ENCODE measurements around the gene CCSAP. TPM values are rescaled to one million over a fixed set of nuclear protein-coding genes. Genes with fewer than 3 reads are reported as not detected.

Gene CCSAP
- total RNA-seq, 2 experiments from 2014 or later: 7.6 to 8.2 TPM

GRCh38 chr1:229275005-229275404 is 67.8 kb downstream of the CCSAP start:
- H3K36me3 Mint-ChIP-seq: peaks cover 10% of the 10 kb centered on the region
- H3K27me3 Mint-ChIP-seq: no peaks in the 10 kb centered on the region
- H3K4me3 Mint-ChIP-seq: no peak overlapping the region
- no peaks in the 10 kb centered on the region for H3K9me3 Mint-ChIP-seq
- no peak overlapping the region for H3K27ac Mint-ChIP-seq
- DNase-seq: no peak
- peaks cover 21% of the 10 kb centered on the region for H3K4me1 Mint-ChIP-seq

GRCh38 chr1:229273507-229274232 is 69.2 kb downstream of the CCSAP start:
- H3K9me3 Mint-ChIP-seq: no peaks in the 10 kb centered on the region
- peaks cover 20% of the 10 kb centered on the region for H3K4me1 Mint-ChIP-seq
- DNase-seq: no peak
- peaks cover 10% of the 10 kb centered on the region for H3K36me3 Mint-ChIP-seq
- H3K27ac Mint-ChIP-seq: no peak overlapping the region
- H3K27me3 Mint-ChIP-seq: no peaks in the 10 kb centered on the region
- H3K4me3 Mint-ChIP-seq: no peak overlapping the region

- peak overlapping the region; percentile 79 for H3K27ac Mint-ChIP-seq
- H3K27me3 Mint-ChIP-seq: no peaks in the 10 kb centered on the region
- peak overlapping the region; percentile 92 for H3K4me3 Mint-ChIP-seq
- DNase-seq: no peak
- peaks cover 10% of the 10 kb centered on the region for H3K36me3 Mint-ChIP-seq
- no peaks in the 10 kb centered on the region for H3K9me3 Mint-ChIP-seq
- peaks cover 20% of the 10 kb centered on the region for H3K4me1 Mint-ChIP-seq
These were observed 70.4 kb downstream of the CCSAP start for GRCh38 chr1:229272164-229273158.

GRCh38 chr1:229271448-229272159 is 71.2 kb downstream of the CCSAP start:
- peak overlapping the region; percentile 92 for H3K4me3 Mint-ChIP-seq
- peaks cover 23% of the 10 kb centered on the region for H3K4me1 Mint-ChIP-seq
- peak overlapping the region; percentile 79 for H3K27ac Mint-ChIP-seq
- peaks cover 3% of the 10 kb centered on the region for H3K9me3 Mint-ChIP-seq
- peak; percentile 55 for DNase-seq
- no peaks in the 10 kb centered on the region for H3K27me3 Mint-ChIP-seq
- H3K36me3 Mint-ChIP-seq: peaks cover 10% of the 10 kb centered on the region

Other genes starting within 250 kb of the CCSAP start
- 10 to 100 TPM; 36.0 to 36.9 TPM for gene RAB4A, start 71.9 kb downstream of the CCSAP start, total RNA-seq
- not detected for gene ACTA1, start 91.0 kb upstream of the CCSAP start, total RNA-seq
- 10 to 100 TPM; 62.7 to 64.8 TPM for gene NUP133, start 165.3 kb upstream of the CCSAP start, total RNA-seq
- 10 to 100 TPM; 36.8 to 37.8 TPM for gene ABCB10, start 215.7 kb upstream of the CCSAP start, total RNA-seq

Measured in activated naive CD8-positive, alpha-beta T cell treated with anti-CD3 and anti-CD28 coated beads for 36 hours (primary cell).